ENCODE measurements around the gene PHACTR3.

GRCh38 chr20:59731376-59731775 lies 127.0 kb downstream of the PHACTR3 start:
- TF ChIP-seq TEAD4 (IDR thresholded peaks at IDR 0.05), result no peak
- no peak for TF ChIP-seq EP300 (IDR thresholded peaks at IDR 0.05; ENCODE audit: borderline replicate concordance)
- no peak for TF ChIP-seq NFIC (IDR thresholded peaks at IDR 0.05)
- no peak for TF ChIP-seq REST (IDR thresholded peaks at IDR 0.05; ENCODE audit: low read depth)
- TF ChIP-seq MAX (IDR thresholded peaks at IDR 0.05), result no peak
- TF ChIP-seq EGR1 (IDR thresholded peaks at IDR 0.05), result no peak
- no peak for TF ChIP-seq RAD21 (IDR thresholded peaks at IDR 0.05; ENCODE audit: low read depth)
- TF ChIP-seq CEBPB (IDR thresholded peaks at IDR 0.05), result no peak
- no peak for TF ChIP-seq TAF1 (IDR thresholded peaks at IDR 0.05; ENCODE audit: low read depth)
- TF ChIP-seq TCF12 (IDR thresholded peaks at IDR 0.05; ENCODE audit: low read depth), result no peak

Measured in Ishikawa (cell line).